Upper lobe of left lung (tissue), 4 donors: ENCODE results near the gene SFRP2.

Source experiments
- CTCF ChIP-seq, 6 experiments: fragments of 450-650 bp in 4 of 6; fragments of 200-600 bp in 2 of 6; sonication (generic) in 2 of 6; IDR thresholded peaks; one replicate each; pipeline ENCODE4 v1.5.1; 2016 to 2019; ENCODE audit warnings: antibody characterized with exemption in 6 of 6
- EP300 ChIP-seq, 4 donors: sonication (generic); formaldehyde crosslinking; IDR thresholded peaks; one replicate each; pipeline ENCODE4 v1.5.1; 2017; ENCODE audit warnings: antibody characterized with exemption in 4 of 4, control low read depth in 2 of 4
- POLR2A ChIP-seq, 4 donors: fragments of 450-650 bp; IDR thresholded peaks; one replicate each; pipeline ENCODE4 v1.5.1; 2016 to 2017; ENCODE audit warnings: antibody characterized with exemption in 4 of 4, mild to moderate bottlenecking in 2 of 4
- POLR2AphosphoS5 ChIP-seq, 2 donors: sonication (generic); formaldehyde crosslinking; IDR thresholded peaks; one replicate each; pipeline ENCODE4 v1.5.1; 2017; ENCODE audit warnings: antibody characterized with exemption in 2 of 2

- TF ChIP-seq CTCF (IDR thresholded peaks at IDR 0.05): no peak
- TF ChIP-seq EP300 (IDR thresholded peaks at IDR 0.05): no peak
- no peak for TF ChIP-seq POLR2A (IDR thresholded peaks at IDR 0.05)
- no peak for TF ChIP-seq POLR2AphosphoS5 (IDR thresholded peaks at IDR 0.05)
These were observed 1.0 kb upstream of the SFRP2 start for GRCh38 chr4:153789741-153790499.
